ENCODE measurements around the gene MYOT.

Gene MYOT

DNA sequence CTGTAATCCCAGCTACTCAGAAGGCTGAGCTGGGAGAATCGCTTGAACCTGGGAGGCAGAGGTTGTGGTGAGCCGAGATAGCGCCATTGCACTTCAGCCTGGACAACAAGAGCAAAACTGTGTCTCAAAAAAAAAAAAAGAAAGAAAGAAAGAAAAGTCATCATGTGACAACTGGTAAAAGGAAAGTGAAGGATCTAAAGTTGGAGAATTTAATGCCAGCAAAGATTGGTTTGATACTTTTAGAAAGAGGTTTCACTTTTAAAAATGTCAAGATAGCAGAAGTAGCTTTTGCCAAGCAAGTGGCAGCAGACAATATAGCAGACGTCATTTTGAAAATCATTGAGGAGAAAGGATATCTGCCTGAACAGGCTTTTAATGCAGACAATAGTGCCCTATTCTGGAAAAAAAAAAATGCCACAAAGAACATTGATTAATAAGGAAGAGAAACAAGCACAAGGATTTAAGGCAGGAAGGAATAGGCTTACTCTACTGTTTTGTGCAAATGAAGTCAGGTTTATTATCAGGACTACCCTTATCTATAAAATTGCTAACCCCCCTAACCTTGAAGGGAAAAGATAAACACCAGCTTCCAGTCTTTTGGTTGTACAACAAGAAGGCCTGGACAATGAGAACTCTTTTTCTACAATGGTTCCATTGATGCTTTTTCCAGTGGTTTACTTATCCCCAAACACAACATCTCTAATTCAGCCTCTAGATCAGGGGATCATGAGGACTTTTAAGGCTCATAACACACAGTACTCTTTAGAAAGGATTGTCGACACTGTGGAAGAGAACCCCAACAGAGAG lies 33.6 kb downstream of the MYOT start:
- TF ChIP-seq, protein P1, sequence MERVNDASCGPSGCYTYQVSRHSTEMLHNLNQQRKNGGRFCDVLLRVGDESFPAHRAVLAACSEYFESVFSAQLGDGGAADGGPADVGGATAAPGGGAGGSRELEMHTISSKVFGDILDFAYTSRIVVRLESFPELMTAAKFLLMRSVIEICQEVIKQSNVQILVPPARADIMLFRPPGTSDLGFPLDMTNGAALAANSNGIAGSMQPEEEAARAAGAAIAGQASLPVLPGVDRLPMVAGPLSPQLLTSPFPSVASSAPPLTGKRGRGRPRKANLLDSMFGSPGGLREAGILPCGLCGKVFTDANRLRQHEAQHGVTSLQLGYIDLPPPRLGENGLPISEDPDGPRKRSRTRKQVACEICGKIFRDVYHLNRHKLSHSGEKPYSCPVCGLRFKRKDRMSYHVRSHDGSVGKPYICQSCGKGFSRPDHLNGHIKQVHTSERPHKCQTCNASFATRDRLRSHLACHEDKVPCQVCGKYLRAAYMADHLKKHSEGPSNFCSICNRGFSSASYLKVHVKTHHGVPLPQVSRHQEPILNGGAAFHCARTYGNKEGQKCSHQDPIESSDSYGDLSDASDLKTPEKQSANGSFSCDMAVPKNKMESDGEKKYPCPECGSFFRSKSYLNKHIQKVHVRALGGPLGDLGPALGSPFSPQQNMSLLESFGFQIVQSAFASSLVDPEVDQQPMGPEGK (CRISPR knock-in tag; IDR thresholded peaks at IDR 0.05; ENCODE audit: borderline replicate concordance) = no peak
- TF ChIP-seq TOX (CRISPR knock-in tag; IDR thresholded peaks at IDR 0.05; ENCODE audit: borderline replicate concordance) (no peak), OSR1 (CRISPR knock-in tag; IDR thresholded peaks at IDR 0.05) (no peak), ZFP3 (CRISPR knock-in tag; IDR thresholded peaks at IDR 0.05) (no peak), ISL1 (CRISPR knock-in tag; IDR thresholded peaks at IDR 0.05) (no peak), ZFP30 (CRISPR knock-in tag; IDR thresholded peaks at IDR 0.05) (no peak), BACH2 (CRISPR knock-in tag; IDR thresholded peaks at IDR 0.05; ENCODE audit: borderline replicate concordance) (no peak), GLIS3 (CRISPR knock-in tag; IDR thresholded peaks at IDR 0.05) (no peak), PPARA (CRISPR knock-in tag; IDR thresholded peaks at IDR 0.05; ENCODE audit: borderline replicate concordance) (no peak), CSRNP3 (CRISPR knock-in tag; IDR thresholded peaks at IDR 0.05) (no peak)
- ATAC-seq = no peak

DNA sequence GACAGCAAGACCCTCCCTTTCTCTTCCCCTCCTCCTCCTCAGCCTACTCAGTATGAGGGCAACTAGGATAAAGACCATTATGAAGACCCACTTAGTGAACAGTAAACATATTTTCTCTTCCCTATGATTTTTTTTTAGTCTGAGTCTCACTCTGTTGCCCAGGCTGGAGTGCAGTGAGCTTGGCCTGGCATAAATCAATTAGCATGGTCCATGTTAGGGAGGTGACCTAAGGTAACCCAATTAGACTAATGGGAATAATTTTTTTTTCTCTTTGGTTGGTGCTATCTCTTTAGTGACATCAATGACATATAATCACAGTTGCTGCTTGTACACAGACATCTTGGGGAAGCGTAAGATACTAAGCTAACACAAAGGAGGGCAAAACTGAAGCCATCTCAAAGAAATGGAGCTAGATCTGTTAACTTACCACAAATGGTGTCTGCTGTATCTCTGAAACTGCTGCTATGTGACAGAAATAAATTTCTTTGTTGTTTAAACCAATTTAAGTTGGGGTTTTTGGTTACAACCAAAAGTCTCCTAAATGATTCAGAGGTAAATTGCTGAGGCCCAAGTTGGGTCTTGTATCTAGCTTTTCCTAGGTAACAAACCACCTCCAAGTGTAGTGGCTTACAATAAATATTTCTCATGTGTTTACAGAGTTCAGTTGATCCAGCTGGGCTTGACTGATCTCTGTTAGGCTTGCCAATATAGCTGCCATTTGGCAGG lies 34.9 kb downstream of the MYOT start:
- TF ChIP-seq, protein P2, sequence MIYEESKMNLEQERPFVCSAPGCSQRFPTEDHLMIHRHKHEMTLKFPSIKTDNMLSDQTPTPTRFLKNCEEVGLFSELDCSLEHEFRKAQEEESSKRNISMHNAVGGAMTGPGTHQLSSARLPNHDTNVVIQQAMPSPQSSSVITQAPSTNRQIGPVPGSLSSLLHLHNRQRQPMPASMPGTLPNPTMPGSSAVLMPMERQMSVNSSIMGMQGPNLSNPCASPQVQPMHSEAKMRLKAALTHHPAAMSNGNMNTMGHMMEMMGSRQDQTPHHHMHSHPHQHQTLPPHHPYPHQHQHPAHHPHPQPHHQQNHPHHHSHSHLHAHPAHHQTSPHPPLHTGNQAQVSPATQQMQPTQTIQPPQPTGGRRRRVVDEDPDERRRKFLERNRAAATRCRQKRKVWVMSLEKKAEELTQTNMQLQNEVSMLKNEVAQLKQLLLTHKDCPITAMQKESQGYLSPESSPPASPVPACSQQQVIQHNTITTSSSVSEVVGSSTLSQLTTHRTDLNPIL (CRISPR knock-in tag; IDR thresholded peaks at IDR 0.05; ENCODE audit: low read depth) = no peak
- TF ChIP-seq, protein P3, sequence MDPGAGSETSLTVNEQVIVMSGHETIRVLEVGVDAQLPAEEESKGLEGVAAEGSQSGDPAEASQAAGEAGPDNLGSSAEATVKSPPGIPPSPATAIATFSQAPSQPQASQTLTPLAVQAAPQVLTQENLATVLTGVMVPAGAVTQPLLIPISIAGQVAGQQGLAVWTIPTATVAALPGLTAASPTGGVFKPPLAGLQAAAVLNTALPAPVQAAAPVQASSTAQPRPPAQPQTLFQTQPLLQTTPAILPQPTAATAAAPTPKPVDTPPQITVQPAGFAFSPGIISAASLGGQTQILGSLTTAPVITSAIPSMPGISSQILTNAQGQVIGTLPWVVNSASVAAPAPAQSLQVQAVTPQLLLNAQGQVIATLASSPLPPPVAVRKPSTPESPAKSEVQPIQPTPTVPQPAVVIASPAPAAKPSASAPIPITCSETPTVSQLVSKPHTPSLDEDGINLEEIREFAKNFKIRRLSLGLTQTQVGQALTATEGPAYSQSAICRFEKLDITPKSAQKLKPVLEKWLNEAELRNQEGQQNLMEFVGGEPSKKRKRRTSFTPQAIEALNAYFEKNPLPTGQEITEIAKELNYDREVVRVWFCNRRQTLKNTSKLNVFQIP (CRISPR knock-in tag; IDR thresholded peaks at IDR 0.05; ENCODE audit: borderline replicate concordance, low read depth) = no peak
- TF ChIP-seq TCF4 (CRISPR knock-in tag; IDR thresholded peaks at IDR 0.05; ENCODE audit: borderline replicate concordance) (no peak), ISL1 (CRISPR knock-in tag; IDR thresholded peaks at IDR 0.05) (no peak), CSDC2 (CRISPR knock-in tag; IDR thresholded peaks at IDR 0.05) (no peak)
- ATAC-seq = no peak

- TF ChIP-seq ARNTL (CRISPR knock-in tag; IDR thresholded peaks at IDR 0.05; ENCODE audit: borderline replicate concordance, low read depth) = no peak
- no peak for ATAC-seq
Measured at GRCh38 chr5:137914758-137915157, 47.1 kb downstream of the MYOT start.

DNA sequence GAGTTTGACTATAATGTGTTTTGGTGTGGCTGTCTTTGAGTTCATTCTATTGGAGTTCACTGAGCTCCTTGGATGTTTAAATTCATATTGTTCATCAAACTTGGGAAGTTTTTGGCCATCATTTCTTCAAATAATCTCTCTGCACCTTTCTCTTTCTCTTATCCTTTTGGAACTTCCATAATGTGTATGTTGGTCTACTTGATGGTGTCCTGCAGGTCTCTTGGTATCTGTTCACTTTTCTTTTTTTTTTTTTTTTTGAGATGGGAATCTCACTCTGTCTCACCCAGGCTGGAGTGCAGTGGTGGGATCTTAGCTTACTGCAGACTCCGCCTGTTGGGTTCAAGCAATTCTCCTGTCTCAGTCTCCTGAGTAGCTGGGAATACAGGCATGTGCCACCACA lies 49.3 kb downstream of the MYOT start:
- TF ChIP-seq ZNF565 (CRISPR knock-in tag; conservative IDR thresholded peaks at IDR 0.05; ENCODE audit: low read depth) (no peak), RARB (CRISPR knock-in tag; IDR thresholded peaks at IDR 0.05) (no peak), TOX (CRISPR knock-in tag; IDR thresholded peaks at IDR 0.05; ENCODE audit: borderline replicate concordance) (no peak), ZNF70 (CRISPR knock-in tag; IDR thresholded peaks at IDR 0.05) (no peak), ZFP3 (CRISPR knock-in tag; IDR thresholded peaks at IDR 0.05) (no peak), ZFP30 (CRISPR knock-in tag; IDR thresholded peaks at IDR 0.05) (no peak), PPARA (CRISPR knock-in tag; IDR thresholded peaks at IDR 0.05; ENCODE audit: borderline replicate concordance) (no peak), ESRRG (CRISPR knock-in tag; IDR thresholded peaks at IDR 0.05) (no peak), SNAI2 (CRISPR knock-in tag; IDR thresholded peaks at IDR 0.05) (no peak)
- TF ChIP-seq, protein P2 (CRISPR knock-in tag; IDR thresholded peaks at IDR 0.05; ENCODE audit: low read depth) = no peak
- TF ChIP-seq, protein P1 (CRISPR knock-in tag; IDR thresholded peaks at IDR 0.05; ENCODE audit: borderline replicate concordance) = no peak

More for the DNA sequence above, 49.3 kb downstream of the MYOT start:
- no peak for ATAC-seq

Measured in SK-N-SH treated with all-trans-retinoic acid at 6 μM for 48 hours (cell line).